AG04449 (cell line): ENCODE data around the gene PAX7.

Source experiments
- CTCF ChIA-PET: fragments of 350-600 bp; formaldehyde crosslinking; extraction: SDS; loops from one replicate; lab custom pipeline; 2021; ENCODE audit warnings: antibody characterized with exemption; lab: Yijun Ruan, JAX
- POLR2A ChIA-PET: fragments of 400-600, 350-600 bp; formaldehyde crosslinking; extraction: SDS; loops from one replicate; lab custom pipeline; 2020; ENCODE audit warnings: antibody characterized with exemption, inconsistent platforms; lab: Yijun Ruan, JAX
- DNase-seq: peaks from one replicate; pipeline ENCODE4 v3.0.0-alpha.2; 2010; ENCODE audit warnings: low read depth, low spot score
- H3K4me3 ChIP-seq: 2 replicates; pipeline ENCODE4 v1.5.1; 2011; ENCODE audit warnings: low read depth, mild to moderate bottlenecking, control low read depth, low read length
- CTCF ChIP-seq: IDR thresholded peaks from one replicate; pipeline ENCODE4 v1.5.1; 2011; ENCODE audit warnings: mild to moderate bottlenecking, moderate library complexity, low read length, control low read depth, inconsistent platforms; ENCODE audit not compliant: insufficient read depth; ENCODE audit errors: missing control alignments

The PAX7 gene

GRCh38 chr1:18701183-18701582, 70.5 kb downstream of the PAX7 start:
- TF ChIP-seq CTCF, result no peak
- H3K4me3 ChIP-seq, result no peak overlapping the region
- no peak for DNase-seq
- CTCF ChIA-PET, result no interaction called here
- POLR2A ChIA-PET, result no interaction called here

DNA sequence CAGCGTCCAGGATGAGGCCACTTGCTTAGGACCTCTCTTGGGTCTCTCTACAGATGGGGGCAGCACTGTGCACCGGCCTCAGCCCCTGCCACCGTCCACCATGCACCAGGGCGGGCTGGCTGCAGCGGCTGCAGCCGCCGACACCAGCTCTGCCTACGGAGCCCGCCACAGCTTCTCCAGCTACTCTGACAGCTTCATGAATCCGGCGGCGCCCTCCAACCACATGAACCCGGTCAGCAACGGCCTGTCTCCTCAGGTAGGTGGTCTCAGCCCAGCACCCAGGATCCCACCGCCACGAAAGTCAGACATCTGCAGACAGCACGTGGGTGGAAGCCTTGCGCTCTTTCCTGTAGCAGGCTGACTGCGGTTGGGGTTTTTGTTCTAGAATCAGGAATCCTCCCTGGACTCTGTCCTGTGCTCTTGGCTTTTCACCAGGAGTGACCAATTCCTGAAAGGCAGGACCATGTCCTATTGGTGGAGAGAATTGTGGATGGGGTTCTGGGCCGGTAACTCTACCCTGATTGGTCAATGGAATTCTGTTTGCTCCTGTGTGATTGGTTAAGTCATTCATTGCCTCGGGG, 72.5 kb downstream of the PAX7 start:
- DNase-seq, result no peak
- no peak for TF ChIP-seq CTCF
- H3K4me3 ChIP-seq, result no peak overlapping the region
- POLR2A ChIA-PET, result no interaction called here
- CTCF ChIA-PET, result no interaction called here

- POLR2A ChIA-PET, result no interaction called here
- TF ChIP-seq CTCF, result no peak
- no peak overlapping the region for H3K4me3 ChIP-seq
- no peak for DNase-seq
- CTCF ChIA-PET, result no interaction called here
Measured at GRCh38 chr1:18705811-18706210, 75.2 kb downstream of the PAX7 start.

- ChIA-PET POLR2A (no interaction called here), CTCF (no interaction called here)
- no peak for TF ChIP-seq CTCF
Measured at GRCh38 chr1:18707696-18708257, 77.1 kb downstream of the PAX7 start.

GRCh38 chr1:18710002-18710401, 79.4 kb downstream of the PAX7 start:
- ChIA-PET CTCF (no interaction called here), POLR2A (no interaction called here)
- no peak for TF ChIP-seq CTCF
- no peak for DNase-seq
- H3K4me3 ChIP-seq, result no peak overlapping the region

More at GRCh38 chr1:18707696-18708257, 77.1 kb downstream of the PAX7 start:
- DNase-seq, result no peak
- H3K4me3 ChIP-seq, result no peak overlapping the region

- POLR2A ChIA-PET, result no interaction called here
- CTCF ChIA-PET, result no interaction called here
- no peak overlapping the region for H3K4me3 ChIP-seq
- TF ChIP-seq CTCF, result no peak
- DNase-seq, result no peak
Measured at GRCh38 chr1:18711003-18711402, 80.4 kb downstream of the PAX7 start.
